Keratinocyte (primary cell): ENCODE results near the gene SATB1.

ENCODE experiments used
- CTCF ChIP-seq, 3 experiments: IDR thresholded peaks in 1 of 3; conservative IDR thresholded peaks in 1 of 3; optimal IDR thresholded peaks in 1 of 3; 2 replicates in 2 of 3; 3 replicates in 1 of 3; pipeline versions ENCODE3 to v1.5.1; 2011; ENCODE audit warnings: low read length in 3 of 3, mild to moderate bottlenecking in 3 of 3, moderate library complexity in 2 of 3, control low read depth in 1 of 3, inconsistent platforms in 1 of 3; ENCODE audit not compliant: insufficient read depth in 2 of 3; ENCODE audit errors: extremely low read depth in 1 of 3
- EZH2 ChIP-seq: IDR thresholded peaks from one replicate; pipeline ENCODE4 v1.6.1; 2012; ENCODE audit warnings: inconsistent platforms, mild to moderate bottlenecking, low read length, moderate library complexity

- TF ChIP-seq EZH2 (no peak), CTCF (optimal IDR thresholded peaks at IDR 0.05 in 1 of 3, IDR thresholded peaks at IDR 0.05 in 1 of 3, conservative IDR thresholded peaks at IDR 0.05 in 1 of 3; ENCODE audit: extremely low read depth in 1 of 3, insufficient read depth in 2 of 3, low read length in 3 of 3) (no peak)
Observed at GRCh38 chr3:18370672-18371071, 54.5 kb downstream of the SATB1 start.
